Mesendoderm (in vitro differentiated cells): Measurements from ENCODE around the gene FGF11.

Experiments used
- DNase-seq: peaks from one replicate; pipeline ENCODE4 v3.0.0; 2013
- H2AK5ac ChIP-seq: 2 replicates; pipeline ENCODE4 v1.6.1; 2013; ENCODE audit warnings: low read length, inconsistent platforms
- H2BK120ac ChIP-seq: 2 replicates; pipeline ENCODE4 v1.6.1; 2013; ENCODE audit warnings: low read depth, mild to moderate bottlenecking, low read length, moderate library complexity, mixed read lengths
- H2BK15ac ChIP-seq: replicated peaks from 2 replicates; pipeline ENCODE4 v1.6.1; 2013; ENCODE audit warnings: low read depth, mild to moderate bottlenecking, moderate library complexity
- H2BK5ac ChIP-seq: 2 replicates; pipeline ENCODE4 v1.6.1; 2013; ENCODE audit warnings: low read length, inconsistent platforms
- H3K18ac ChIP-seq: 2 replicates; pipeline ENCODE4 v1.6.1; 2013; ENCODE audit warnings: mild to moderate bottlenecking, low read length, mixed read lengths
- H3K23ac ChIP-seq: one replicate; pipeline ENCODE4 v1.6.1; 2013; ENCODE audit warnings: low read length
- H3K27ac ChIP-seq: 2 replicates; pipeline ENCODE4 v1.5.1; 2013; ENCODE audit warnings: low read depth, mild to moderate bottlenecking, inconsistent platforms, low read length, moderate library complexity
- H3K27me3 ChIP-seq: 2 replicates; pipeline ENCODE4 v1.6.1; 2013; ENCODE audit warnings: low read length, control low read depth, mild to moderate bottlenecking, inconsistent platforms; ENCODE audit not compliant: insufficient read depth, poor library complexity
- H3K36me3 ChIP-seq: 2 replicates; pipeline ENCODE4 v1.6.1; 2013; ENCODE audit warnings: low read length, inconsistent platforms; ENCODE audit not compliant: control insufficient read depth, insufficient read depth
- H3K4ac ChIP-seq: one replicate; pipeline ENCODE4 v1.6.1; 2013; ENCODE audit warnings: low read depth, mild to moderate bottlenecking, low read length, moderate library complexity
- H3K4me1 ChIP-seq: 2 replicates; pipeline ENCODE4 v1.6.1; 2013; ENCODE audit warnings: low read depth, low read length, inconsistent platforms; ENCODE audit not compliant: control insufficient read depth
- H3K4me2 ChIP-seq: 2 replicates; pipeline ENCODE4 v1.6.1; 2013; ENCODE audit warnings: low read length
- H3K4me3 ChIP-seq: 2 replicates; pipeline ENCODE4 v1.5.1; 2013; ENCODE audit warnings: mild to moderate bottlenecking, low read length
- H3K56ac ChIP-seq: one replicate; pipeline ENCODE4 v1.6.1; 2013; ENCODE audit warnings: low read length
- H3K79me1 ChIP-seq: 2 replicates; pipeline ENCODE4 v1.6.1; 2013; ENCODE audit warnings: low read length, inconsistent platforms
- H3K79me2 ChIP-seq: 2 replicates; pipeline ENCODE4 v1.6.1; 2013; ENCODE audit warnings: mild to moderate bottlenecking, low read length; ENCODE audit not compliant: control insufficient read depth, insufficient read depth
- H3K9ac ChIP-seq: 2 replicates; pipeline ENCODE4 v1.6.1; 2013; ENCODE audit warnings: low read length, inconsistent platforms
- H4K5ac ChIP-seq: one replicate; pipeline ENCODE4 v1.6.1; 2013; ENCODE audit warnings: low read length
- H4K8ac ChIP-seq: one replicate; pipeline ENCODE4 v1.6.1; 2013; ENCODE audit warnings: low read depth, mild to moderate bottlenecking, control low read depth, low read length, moderate library complexity
- WGBS: extraction: QIAGEN DNeasy Blood & Tissue Kit; methylation state at CpG from one replicate; pipeline ENCODE4 v1.1.7; 2013; ENCODE audit warnings: low lambda C conversion rate, missing lambda C conversion rate; ENCODE audit not compliant: insufficient coverage; ENCODE audit errors: extremely low coverage; 5-methylcytosine and 5-hydroxymethylcytosine counted together

Gene FGF11

GRCh38 chr17:7407485-7408251, 31.6 kb upstream of the FGF11 start, which contains the start of gene NLGN2:
NLGN2 (plus strand) TSS chr17:7407845; CDS start chr17:7408256, 411 bp downstream.
- no peak within 1 kb of the TSS for H3K4me3 ChIP-seq
- DNase-seq: no peak

GRCh38 chr17:7408252-7408727, 31.0 kb upstream of the FGF11 start:
- H3K79me2 ChIP-seq: no peaks in the 10 kb centered on the region
- H3K27ac ChIP-seq: no peak overlapping the region
- H3K9ac ChIP-seq: peak overlapping the region; percentile 63
- no peak overlapping the region for H2BK15ac ChIP-seq
- H3K4me3 ChIP-seq: no peak overlapping the region
- peaks cover 7% of the 10 kb centered on the region for H3K4me1 ChIP-seq
- no peaks in the 10 kb centered on the region for H3K27me3 ChIP-seq
- peak overlapping the region; percentile 80 for H3K23ac ChIP-seq
- H2BK120ac ChIP-seq: no peak overlapping the region
- WGBS: no CpG with 5 or more reads among the region's 58 CpGs
- H3K56ac ChIP-seq: peak overlapping the region; percentile 88
- no peaks in the 10 kb centered on the region for H3K79me1 ChIP-seq
- H4K8ac ChIP-seq: no peak overlapping the region
- H2BK5ac ChIP-seq: no peak overlapping the region
- H2AK5ac ChIP-seq: no peak overlapping the region
- H3K4ac ChIP-seq: no peak overlapping the region
- peak overlapping the region; percentile 57 for H3K18ac ChIP-seq
- H3K36me3 ChIP-seq: no peaks in the 10 kb centered on the region
- H3K4me2 ChIP-seq: peak overlapping the region; percentile 55
- no peak for DNase-seq
- no peak overlapping the region for H4K5ac ChIP-seq

More at GRCh38 chr17:7407485-7408251, 31.6 kb upstream of the FGF11 start, which contains the start of gene NLGN2:
- Histone ChIP-seq H2BK5ac (no peak within 1 kb of the TSS), H3K79me2 (no peaks in the 10 kb centered on the region), H3K4me1 (peaks cover 9% of the 10 kb centered on the region), H4K8ac (no peak within 1 kb of the TSS), H3K56ac (peak within 1 kb of the TSS; percentile 88), H2BK15ac (no peak within 1 kb of the TSS), H3K27ac (no peak within 1 kb of the TSS), H3K23ac (peak within 1 kb of the TSS; percentile 80), H3K4me2 (peak within 1 kb of the TSS; percentile 55), H3K9ac (peak within 1 kb of the TSS; percentile 63), H3K79me1 (no peaks in the 10 kb centered on the region), H2AK5ac (no peak within 1 kb of the TSS), H3K18ac (peak within 1 kb of the TSS; percentile 57), H3K27me3 (no peaks in the 10 kb centered on the region), H4K5ac (no peak within 1 kb of the TSS), H3K4ac (no peak within 1 kb of the TSS), H2BK120ac (no peak within 1 kb of the TSS), H3K36me3 (no peaks in the 10 kb centered on the region)
- WGBS: no CpG with 5 or more reads among the region's 12 CpGs

- no peak overlapping the region for H2BK5ac ChIP-seq
- peak overlapping the region; percentile 63 for H3K9ac ChIP-seq
- no peaks in the 10 kb centered on the region for H3K79me1 ChIP-seq
- H3K18ac ChIP-seq: no peak overlapping the region
- DNase-seq: no peak
- H3K4me2 ChIP-seq: no peak overlapping the region
- no peak overlapping the region for H2AK5ac ChIP-seq
- H3K27me3 ChIP-seq: no peaks in the 10 kb centered on the region
- H3K79me2 ChIP-seq: no peaks in the 10 kb centered on the region
- no peak overlapping the region for H2BK120ac ChIP-seq
- no peak overlapping the region for H3K4me3 ChIP-seq
- peak overlapping the region; percentile 88 for H3K56ac ChIP-seq
- no peak overlapping the region for H2BK15ac ChIP-seq
- peak overlapping the region; percentile 80 for H3K23ac ChIP-seq
- no CpG with 5 or more reads among the region's 6 CpGs for WGBS
- H3K4me1 ChIP-seq: peaks cover 7% of the 10 kb centered on the region
- no peak overlapping the region for H3K27ac ChIP-seq
- no peak overlapping the region for H4K5ac ChIP-seq
- H4K8ac ChIP-seq: no peak overlapping the region
- no peaks in the 10 kb centered on the region for H3K36me3 ChIP-seq
- H3K4ac ChIP-seq: no peak overlapping the region
Measured at GRCh38 chr17:7408863-7409262, 30.4 kb upstream of the FGF11 start.

GRCh38 chr17:7409716-7410115, 29.6 kb upstream of the FGF11 start:
- no CpG with 5 or more reads among the region's 6 CpGs for WGBS
- H3K4me3 ChIP-seq: no peak overlapping the region
- no peak overlapping the region for H3K4ac ChIP-seq
- H2BK5ac ChIP-seq: no peak overlapping the region
- H3K23ac ChIP-seq: no peak overlapping the region
- H3K27ac ChIP-seq: no peak overlapping the region
- H4K8ac ChIP-seq: no peak overlapping the region
- H3K4me1 ChIP-seq: peaks cover 7% of the 10 kb centered on the region
- no peak overlapping the region for H3K4me2 ChIP-seq
- H3K9ac ChIP-seq: no peak overlapping the region
- no peaks in the 10 kb centered on the region for H3K79me1 ChIP-seq
- no peak overlapping the region for H3K18ac ChIP-seq
- no peaks in the 10 kb centered on the region for H3K27me3 ChIP-seq
- H3K79me2 ChIP-seq: no peaks in the 10 kb centered on the region
- no peak overlapping the region for H2BK120ac ChIP-seq
- H4K5ac ChIP-seq: no peak overlapping the region
- no peak overlapping the region for H3K56ac ChIP-seq
- no peaks in the 10 kb centered on the region for H3K36me3 ChIP-seq
- H2AK5ac ChIP-seq: no peak overlapping the region
- H2BK15ac ChIP-seq: no peak overlapping the region
- DNase-seq: no peak

- Histone ChIP-seq H3K4ac (no peak overlapping the region), H2BK15ac (no peak overlapping the region), H2AK5ac (no peak overlapping the region), H3K9ac (no peak overlapping the region), H4K8ac (no peak overlapping the region), H3K18ac (no peak overlapping the region), H3K23ac (no peak overlapping the region), H3K79me1 (no peaks in the 10 kb centered on the region), H3K27ac (no peak overlapping the region), H3K4me1 (peaks cover 7% of the 10 kb centered on the region), H3K4me3 (no peak overlapping the region), H2BK120ac (no peak overlapping the region), H3K36me3 (no peaks in the 10 kb centered on the region), H3K56ac (no peak overlapping the region), H3K27me3 (no peaks in the 10 kb centered on the region), H3K79me2 (no peaks in the 10 kb centered on the region), H4K5ac (no peak overlapping the region), H3K4me2 (no peak overlapping the region), H2BK5ac (no peak overlapping the region)
- WGBS: no CpG with 5 or more reads among the region's 25 CpGs
- DNase-seq: no peak
Measured at GRCh38 chr17:7410634-7411426, 28.5 kb upstream of the FGF11 start.
